Large intestine (tissue), 3 donors: ENCODE measurements around the gene PCDHA4. TPM values are rescaled to one million over a fixed set of nuclear protein-coding genes. Genes with fewer than 3 reads are reported as not detected.

Experiments
- DNase-seq, 2 donors: peaks; one replicate each; pipeline versions ENCODE4 v3.0.0 to v3.0.0-alpha.2; 2013
- H3K27ac ChIP-seq: one replicate; pipeline ENCODE4 v1.5.1; 2013; ENCODE audit warnings: low read length
- H3K27me3 ChIP-seq: 2 replicates; pipeline ENCODE4 v1.6.1; 2013; ENCODE audit warnings: low read length; ENCODE audit not compliant: control insufficient read depth, insufficient read depth
- H3K36me3 ChIP-seq: 2 replicates; pipeline ENCODE4 v1.6.1; 2013; ENCODE audit warnings: low read length; ENCODE audit not compliant: control insufficient read depth, insufficient read depth
- H3K4me1 ChIP-seq: one replicate; pipeline ENCODE4 v1.6.1; 2013; ENCODE audit warnings: low read length; ENCODE audit not compliant: control insufficient read depth, insufficient read depth
- H3K4me3 ChIP-seq: one replicate; pipeline ENCODE4 v1.5.1; 2013; ENCODE audit warnings: low read length
- H3K9me3 ChIP-seq: one replicate; pipeline ENCODE4 v1.6.1; 2013; ENCODE audit warnings: mild to moderate bottlenecking, low read depth, low read length, moderate library complexity; ENCODE audit not compliant: control insufficient read depth
- WGBS: methylation state at CpG from one replicate; pipeline ENCODE4 v1.1.5; 2013; ENCODE audit warnings: low lambda C conversion rate; ENCODE audit not compliant: insufficient coverage; 5-methylcytosine and 5-hydroxymethylcytosine counted together
- polyA plus RNA-seq: library from polyadenylated mRNA; unstranded; fragments of 120-200 nt; gene quantifications from one replicate; pipeline ENCODE4 v1.2.1, GENCODE V29; 2013

The PCDHA4 gene
- polyA plus RNA-seq, 1 donor = 1.3 TPM

DNA sequence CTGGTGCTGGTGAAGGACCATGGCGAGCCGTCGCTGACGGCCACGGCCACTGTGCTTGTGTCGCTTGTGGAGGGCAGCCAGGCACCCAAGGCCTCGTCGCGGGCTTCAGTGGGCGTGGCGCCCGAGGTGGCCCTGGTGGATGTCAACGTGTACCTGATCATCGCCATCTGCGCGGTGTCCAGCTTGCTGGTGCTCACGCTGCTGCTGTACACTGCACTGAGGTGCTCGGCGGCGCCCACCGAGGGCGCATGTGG, 51.0 kb downstream of the PCDHA4 start:
- no peaks in the 10 kb centered on the region for H3K27me3 ChIP-seq
- no CpG with 5 or more reads among the region's 22 CpGs for WGBS
- no peak for DNase-seq

DNA sequence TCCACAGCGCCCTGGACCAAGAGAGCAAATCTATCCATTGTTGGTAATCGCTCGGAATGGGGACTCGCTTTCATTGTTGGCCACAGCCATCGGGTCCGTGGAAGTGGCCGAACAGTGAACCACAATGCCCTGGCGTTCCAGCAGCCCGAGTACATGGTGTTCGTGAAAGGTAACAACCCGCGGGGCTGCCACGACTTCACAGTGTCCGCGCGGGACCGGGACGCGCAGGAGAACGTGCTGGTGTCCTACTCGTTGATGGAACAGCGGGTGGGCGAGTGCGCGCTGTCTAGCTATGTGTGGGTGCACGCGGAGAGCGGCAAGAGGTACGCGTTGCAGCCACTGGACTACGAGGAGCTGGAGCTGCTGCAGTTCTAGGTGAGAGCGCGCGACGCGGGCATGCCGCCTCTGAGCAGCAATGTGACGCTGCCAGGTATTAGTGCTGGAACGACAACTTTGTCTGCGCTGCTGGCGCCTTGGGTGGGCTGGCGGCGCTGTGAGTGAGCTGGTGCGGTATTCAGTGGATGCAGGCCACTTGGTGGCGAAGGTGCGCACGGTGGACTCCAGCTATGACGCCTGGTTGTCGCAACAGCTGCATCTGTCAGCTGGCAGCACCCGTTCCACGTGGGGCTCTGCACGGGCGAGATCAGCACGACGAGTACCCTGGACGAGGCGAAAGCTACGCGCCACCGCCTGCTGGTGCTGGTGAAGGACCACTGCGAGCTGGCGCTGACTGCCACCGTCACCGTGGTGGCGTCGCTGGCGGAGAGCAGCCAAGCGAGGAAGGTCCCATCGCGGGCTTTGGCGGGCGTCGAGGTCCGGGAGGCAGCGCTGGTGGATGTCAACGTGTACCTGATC, 55.8 kb downstream of the PCDHA4 start:
- no peak for DNase-seq
- Histone ChIP-seq H3K4me1 (no peaks in the 10 kb centered on the region), H3K36me3 (no peaks in the 10 kb centered on the region), H3K27me3 (no peaks in the 10 kb centered on the region), H3K27ac (no peak overlapping the region), H3K9me3 (peaks cover 25% of the 10 kb centered on the region), H3K4me3 (no peak overlapping the region)
- no CpG with 5 or more reads among the region's 76 CpGs for WGBS

More for the DNA sequence above, 51.0 kb downstream of the PCDHA4 start:
- H3K27ac ChIP-seq = no peak overlapping the region
- no peaks in the 10 kb centered on the region for H3K36me3 ChIP-seq
- H3K4me3 ChIP-seq = no peak overlapping the region
- H3K4me1 ChIP-seq = no peaks in the 10 kb centered on the region
- peaks cover 30% of the 10 kb centered on the region for H3K9me3 ChIP-seq

Other genes starting within 250 kb of the PCDHA4 start
- gene SRA1, start 249.6 kb upstream of the PCDHA4 start, polyA plus RNA-seq = 21.7 TPM
- 27.2 TPM for gene APBB3, start 242.5 kb upstream of the PCDHA4 start, polyA plus RNA-seq
- 62.5 TPM for gene SLC35A4, start 242.2 kb upstream of the PCDHA4 start, polyA plus RNA-seq
- gene CD14, start 173.9 kb upstream of the PCDHA4 start, polyA plus RNA-seq = 13.2 TPM
- gene TMCO6, start 167.6 kb upstream of the PCDHA4 start, polyA plus RNA-seq = 15.3 TPM
- gene NDUFA2, start 159.4 kb upstream of the PCDHA4 start, polyA plus RNA-seq = 77.8 TPM
- 104 TPM for gene IK, start 159.2 kb upstream of the PCDHA4 start, polyA plus RNA-seq
- gene WDR55, start 142.2 kb upstream of the PCDHA4 start, polyA plus RNA-seq = 19.9 TPM
- 0.22 TPM for gene DND1, start 133.5 kb upstream of the PCDHA4 start, polyA plus RNA-seq
- gene HARS1, start 115.7 kb upstream of the PCDHA4 start, polyA plus RNA-seq = 55.4 TPM
- gene HARS2, start 115.6 kb upstream of the PCDHA4 start, polyA plus RNA-seq = 39.2 TPM
- gene ZMAT2, start 106.6 kb upstream of the PCDHA4 start, polyA plus RNA-seq = 78.7 TPM
- gene PCDHA1, start 20.9 kb upstream of the PCDHA4 start, polyA plus RNA-seq = 0.55 TPM
- gene PCDHA2, start 12.2 kb upstream of the PCDHA4 start, polyA plus RNA-seq = 0.81 TPM
- gene PCDHA3, start 6.0 kb upstream of the PCDHA4 start, polyA plus RNA-seq = 0.85 TPM
- gene PCDHA5, start 14.5 kb downstream of the PCDHA4 start, polyA plus RNA-seq = 0.46 TPM
- gene PCDHA6, start 20.9 kb downstream of the PCDHA4 start, polyA plus RNA-seq = 0.85 TPM
- gene PCDHA7, start 27.2 kb downstream of the PCDHA4 start, polyA plus RNA-seq = 0.31 TPM
- 0.43 TPM for gene PCDHA8, start 34.1 kb downstream of the PCDHA4 start, polyA plus RNA-seq
- gene PCDHA9, start 41.3 kb downstream of the PCDHA4 start, polyA plus RNA-seq = 0.24 TPM
- gene PCDHA10, start 48.8 kb downstream of the PCDHA4 start, polyA plus RNA-seq = 1.1 TPM
- 1.3 TPM for gene PCDHA11, start 61.9 kb downstream of the PCDHA4 start, polyA plus RNA-seq
- gene PCDHA12, start 68.2 kb downstream of the PCDHA4 start, polyA plus RNA-seq = 0.48 TPM
- gene PCDHA13, start 75.1 kb downstream of the PCDHA4 start, polyA plus RNA-seq = 0.72 TPM
- 1.2 TPM for gene PCDHAC1, start 119.2 kb downstream of the PCDHA4 start, polyA plus RNA-seq
- 2.4 TPM for gene PCDHAC2, start 159.4 kb downstream of the PCDHA4 start, polyA plus RNA-seq
- 0.31 TPM for gene PCDHB1, start 244.3 kb downstream of the PCDHA4 start, polyA plus RNA-seq